Peyer's patch (tissue), 4 donors: ENCODE data around the gene PAM16.

Experiments used
- CTCF ChIP-seq, 6 experiments: fragments of 450-650 bp in 4 of 6; fragments of 200-600 bp in 2 of 6; sonication (generic) in 1 of 6; IDR thresholded peaks; one replicate each; pipeline ENCODE4 v1.5.1; 2017 to 2019; ENCODE audit warnings: antibody characterized with exemption in 6 of 6, mild to moderate bottlenecking in 3 of 6, moderate library complexity in 1 of 6
- POLR2A ChIP-seq, 2 donors: fragments of 450-650 bp; IDR thresholded peaks; one replicate each; pipeline ENCODE4 v1.5.1; 2017; ENCODE audit warnings: antibody characterized with exemption in 2 of 2, mild to moderate bottlenecking in 2 of 2, moderate library complexity in 2 of 2

- no peak for TF ChIP-seq POLR2A (IDR thresholded peaks at IDR 0.05)
- TF ChIP-seq CTCF (IDR thresholded peaks at IDR 0.05): no peak
These were observed 28.0 kb upstream of the PAM16 start for GRCh38 chr16:4378999-4379690.
